Frontal cortex (tissue), 4 donors: Measurements from ENCODE around the gene EFEMP1. TPM values are rescaled to one million over a fixed set of nuclear protein-coding genes. Genes with fewer than 3 reads are reported as not detected.

Source experiments
- DNase-seq, 2 donors: peaks; one replicate each; pipeline ENCODE4 v3.0.0; 2012; ENCODE audit warnings: low spot score in 2 of 2
- FAIRE-seq: peaks from 2 replicates; lab custom pipeline; 2012; peaks lifted over from hg19 to GRCh38; lab: Jason Lieb, UNC
- total RNA-seq: library from RNA; depleted of rRNA; stranded (reverse); fragments of >200 nt; gene quantifications from one replicate; pipeline ENCODE4 v1.2.3, GENCODE V29; 2014
- donor health status: control.
- donor health status: control.
- donor health status: control.

Gene EFEMP1, protein sequence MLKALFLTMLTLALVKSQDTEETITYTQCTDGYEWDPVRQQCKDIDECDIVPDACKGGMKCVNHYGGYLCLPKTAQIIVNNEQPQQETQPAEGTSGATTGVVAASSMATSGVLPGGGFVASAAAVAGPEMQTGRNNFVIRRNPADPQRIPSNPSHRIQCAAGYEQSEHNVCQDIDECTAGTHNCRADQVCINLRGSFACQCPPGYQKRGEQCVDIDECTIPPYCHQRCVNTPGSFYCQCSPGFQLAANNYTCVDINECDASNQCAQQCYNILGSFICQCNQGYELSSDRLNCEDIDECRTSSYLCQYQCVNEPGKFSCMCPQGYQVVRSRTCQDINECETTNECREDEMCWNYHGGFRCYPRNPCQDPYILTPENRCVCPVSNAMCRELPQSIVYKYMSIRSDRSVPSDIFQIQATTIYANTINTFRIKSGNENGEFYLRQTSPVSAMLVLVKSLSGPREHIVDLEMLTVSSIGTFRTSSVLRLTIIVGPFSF
- 7.3 TPM for total RNA-seq

DNA sequence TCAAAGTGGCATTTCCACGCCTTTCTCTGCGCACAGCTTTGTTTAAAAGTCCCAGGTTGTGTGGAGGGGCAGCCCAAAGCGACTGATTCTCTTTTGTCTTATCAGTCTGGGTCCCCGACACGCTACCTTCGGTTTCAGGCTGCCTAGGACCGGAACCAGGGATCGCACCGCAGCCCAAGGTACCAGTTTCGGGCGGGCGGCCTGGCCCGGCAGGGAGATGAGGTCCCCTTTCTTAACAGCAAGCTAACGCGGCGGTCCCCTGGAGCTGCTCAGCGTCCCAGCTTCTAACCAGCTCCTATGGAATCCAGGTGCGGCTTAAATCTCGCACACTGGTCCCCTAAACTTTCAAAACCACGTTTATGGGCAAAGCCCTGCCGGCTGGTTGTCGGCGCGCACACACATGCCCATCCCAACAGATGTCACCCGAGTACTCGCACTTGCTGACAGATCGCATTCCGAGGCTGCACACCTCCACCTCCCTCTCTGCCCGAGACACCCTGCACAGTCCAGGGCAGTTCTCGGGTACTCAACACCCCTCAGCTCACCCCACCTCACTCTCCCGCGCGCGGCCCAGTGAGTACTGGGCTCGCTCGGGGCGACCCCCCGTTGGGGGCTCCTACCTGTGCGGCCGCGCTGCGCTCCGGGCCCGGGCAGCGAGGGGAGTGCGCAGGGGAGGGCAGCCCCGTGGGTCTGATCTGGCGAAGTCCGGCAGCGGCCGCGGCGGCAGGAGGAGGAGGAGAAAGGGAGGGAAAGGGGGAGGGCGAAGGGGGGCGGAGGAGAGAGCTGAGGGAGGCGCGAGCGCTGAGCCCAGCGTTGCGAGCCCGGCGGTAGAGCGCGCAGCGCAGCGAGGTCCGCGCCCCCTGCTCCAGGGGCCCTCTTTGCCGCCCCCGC, at the start of gene EFEMP1:
EFEMP1 (minus strand) TSS at position 692 of the 891 bp plus-strand sequence. CDS start 1,342 bp downstream, outside the sequence.
- FAIRE-seq, result no peak
- DNase-seq, result peak; percentile 31 to 40

DNA sequence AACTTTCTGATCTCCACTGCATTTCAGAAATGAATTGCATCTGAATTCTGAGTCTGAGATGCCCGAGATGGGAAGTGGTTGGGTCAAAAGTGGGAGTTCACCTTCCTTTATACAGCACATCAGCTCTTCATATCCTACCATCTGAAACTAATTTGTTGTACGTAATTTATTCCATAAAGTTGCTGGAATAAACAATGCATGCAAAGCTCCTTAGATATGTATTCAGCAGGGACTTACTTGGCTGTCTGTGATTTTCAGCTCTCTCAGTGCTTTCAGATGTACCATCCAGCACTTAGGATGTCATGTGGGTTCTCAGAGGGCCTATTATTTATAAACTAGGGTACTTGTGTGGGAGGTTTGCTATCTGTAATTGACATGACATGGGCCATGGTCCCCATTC, 46.9 kb upstream of the EFEMP1 start:
- FAIRE-seq (no peak), DNase-seq (no peak)

DNA sequence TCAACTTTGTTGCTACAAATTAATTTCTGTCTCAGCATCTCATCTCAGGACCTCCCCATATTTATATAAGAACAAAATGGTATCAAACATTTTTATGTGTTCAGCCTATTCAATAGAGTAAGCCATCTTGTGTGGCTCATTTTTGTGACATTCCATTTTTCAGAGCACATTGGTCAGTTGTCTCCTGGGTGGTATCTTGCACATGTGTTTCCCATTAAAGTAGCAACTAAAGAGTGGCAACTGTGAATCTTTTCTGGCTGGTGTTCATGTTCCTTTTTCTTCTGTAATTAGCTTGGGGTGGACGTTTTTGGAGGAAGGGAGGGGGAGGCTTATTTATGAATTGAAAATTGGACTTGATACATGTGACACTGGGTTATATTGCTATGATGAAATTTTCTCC, 45.4 kb upstream of the EFEMP1 start:
- no peak for FAIRE-seq
- DNase-seq, result no peak

DNA sequence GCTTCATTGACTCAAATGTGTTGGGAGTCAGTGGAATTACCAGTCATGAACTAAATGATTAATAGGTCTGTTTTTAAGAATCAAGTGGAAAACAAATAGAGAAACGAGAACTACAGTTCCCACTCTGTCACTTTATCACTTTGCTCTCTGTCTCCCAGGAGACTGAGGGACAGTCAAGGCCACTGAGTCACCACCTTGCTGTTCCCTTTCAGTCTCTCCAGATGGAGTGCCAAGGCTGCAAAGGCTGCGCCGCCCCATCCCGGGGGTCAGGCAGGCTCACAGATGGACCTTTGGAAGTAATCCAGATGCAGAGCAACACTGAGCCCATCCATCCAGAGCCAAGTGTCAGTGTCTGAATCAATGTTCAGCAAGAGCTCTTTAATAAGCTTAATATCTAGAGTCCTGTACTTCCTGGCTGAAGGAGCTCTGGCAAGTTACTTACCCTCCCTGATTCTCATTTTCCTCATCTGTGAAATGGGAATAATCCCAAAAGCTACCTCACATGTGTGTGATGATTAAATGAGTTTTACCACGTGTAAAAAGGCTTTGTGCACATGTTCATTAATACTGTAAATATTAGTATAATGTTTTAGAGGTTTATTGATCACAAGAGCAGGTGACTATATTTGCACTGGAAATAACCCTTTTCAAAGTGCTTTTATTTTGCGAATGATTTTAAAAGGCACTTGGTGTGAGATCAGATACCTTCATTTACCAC, 43.0 kb upstream of the EFEMP1 start:
- FAIRE-seq (no peak), DNase-seq (peak in 1 of 2 donors; percentile 1)

DNA sequence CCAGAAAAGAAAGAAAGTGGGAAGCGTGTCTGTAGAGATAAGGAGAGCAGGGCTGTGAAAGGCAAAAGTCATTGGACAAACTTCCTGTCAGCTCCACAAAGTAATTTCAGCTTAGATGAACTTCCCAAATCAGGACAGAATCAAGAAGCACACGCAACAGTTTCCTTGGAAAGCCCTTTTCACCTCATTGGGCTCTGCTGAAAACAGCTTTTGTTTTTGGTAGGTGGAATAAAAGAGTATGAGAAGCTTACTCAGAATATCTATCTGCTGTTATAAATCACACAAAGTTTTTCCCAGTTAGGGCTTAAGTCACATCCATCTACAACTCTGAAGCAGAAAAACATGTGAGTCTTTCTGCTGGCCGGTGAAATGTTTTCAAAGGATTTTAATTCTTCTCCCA, 42.4 kb upstream of the EFEMP1 start:
- DNase-seq, result no peak
- no peak for FAIRE-seq

DNA sequence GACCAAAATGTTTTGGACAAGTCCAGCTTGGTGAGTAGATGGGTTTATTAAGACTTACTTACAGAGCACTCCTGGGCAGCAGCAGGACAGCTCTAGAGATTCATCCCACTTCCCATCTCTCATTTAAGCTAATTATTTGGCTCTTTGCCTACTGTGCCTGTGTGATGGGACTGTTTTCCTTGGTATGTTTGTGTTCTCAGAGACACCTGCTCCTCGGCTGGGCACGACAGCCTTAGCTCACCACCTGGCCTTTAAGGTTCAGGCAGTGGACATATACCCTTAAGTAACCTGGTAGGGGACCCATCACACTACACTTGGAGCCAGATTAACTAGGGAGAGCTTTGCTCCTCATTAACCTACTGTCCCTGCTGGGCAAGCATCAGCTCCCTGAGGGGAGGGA, 41.7 kb upstream of the EFEMP1 start:
- FAIRE-seq, result no peak

DNA sequence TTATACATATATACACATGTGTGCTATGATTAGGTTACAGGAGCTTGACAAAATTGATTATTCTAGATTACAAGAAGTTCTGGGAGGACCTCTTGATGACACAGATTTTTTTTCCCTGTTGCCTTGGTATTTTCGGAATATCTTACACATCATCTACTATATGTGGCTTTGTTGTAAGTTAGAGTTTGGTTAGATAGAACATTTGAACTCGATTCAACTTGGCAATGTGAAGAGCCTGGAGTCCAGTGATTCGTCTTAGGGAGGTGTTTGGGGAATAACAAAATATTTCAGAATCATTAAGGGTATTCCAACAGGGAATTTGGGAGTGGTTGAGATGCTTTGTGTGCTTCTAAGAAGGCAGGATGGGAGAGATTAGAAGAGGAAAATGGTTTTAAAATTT, 39.3 kb upstream of the EFEMP1 start:
- FAIRE-seq (no peak), DNase-seq (no peak)

More for the DNA sequence above, 41.7 kb upstream of the EFEMP1 start:
- DNase-seq, result no peak

DNA sequence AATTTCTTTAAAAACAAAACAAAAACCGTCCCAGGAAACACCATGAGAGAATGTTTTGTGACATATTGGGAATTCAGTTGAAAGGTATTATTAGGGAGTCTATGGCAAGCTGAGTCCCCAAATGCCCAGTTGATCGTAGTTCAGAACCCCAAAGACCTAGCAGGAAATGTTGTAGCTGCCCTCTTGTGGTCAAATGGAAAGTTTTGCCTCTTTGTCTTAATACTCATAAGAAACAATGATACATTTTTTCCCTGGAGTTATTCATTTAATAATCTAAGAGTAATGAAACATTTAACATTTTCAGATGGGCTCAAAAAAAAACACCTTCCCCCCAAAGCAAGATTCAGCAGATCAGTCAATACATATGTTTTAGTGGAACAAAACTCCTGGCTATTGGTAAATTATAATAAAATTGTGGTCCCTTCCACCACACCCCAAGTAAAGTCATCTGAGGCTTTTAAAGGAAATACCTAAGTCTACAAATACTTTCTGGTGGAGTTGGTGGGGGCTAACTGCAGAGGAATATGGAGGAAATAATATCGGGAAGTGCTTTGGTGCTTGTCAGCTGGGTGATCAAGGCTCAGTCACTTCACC, 37.8 kb upstream of the EFEMP1 start:
- no peak for FAIRE-seq
- peak; percentile 8 to 21 for DNase-seq

DNA sequence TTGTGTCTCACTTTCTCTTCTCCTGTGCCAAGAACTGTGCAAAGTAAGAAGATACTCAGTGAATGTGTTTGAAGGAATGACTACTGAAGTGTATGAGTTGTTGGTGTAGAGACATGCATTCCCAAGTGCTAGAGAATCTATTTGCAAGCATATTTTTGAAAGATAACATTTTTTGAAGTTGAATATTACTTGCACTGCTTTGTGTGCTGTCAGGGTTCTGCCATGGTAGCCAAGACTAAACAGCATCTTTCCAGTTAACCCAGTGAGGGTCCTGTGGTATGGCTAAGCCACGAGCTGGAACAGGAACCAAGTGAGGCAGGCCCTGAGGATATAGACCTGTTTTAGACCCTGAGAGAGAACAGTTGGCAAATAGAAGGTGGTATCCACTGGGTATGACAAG, 35.2 kb upstream of the EFEMP1 start:
- no peak for DNase-seq
- FAIRE-seq, result no peak

DNA sequence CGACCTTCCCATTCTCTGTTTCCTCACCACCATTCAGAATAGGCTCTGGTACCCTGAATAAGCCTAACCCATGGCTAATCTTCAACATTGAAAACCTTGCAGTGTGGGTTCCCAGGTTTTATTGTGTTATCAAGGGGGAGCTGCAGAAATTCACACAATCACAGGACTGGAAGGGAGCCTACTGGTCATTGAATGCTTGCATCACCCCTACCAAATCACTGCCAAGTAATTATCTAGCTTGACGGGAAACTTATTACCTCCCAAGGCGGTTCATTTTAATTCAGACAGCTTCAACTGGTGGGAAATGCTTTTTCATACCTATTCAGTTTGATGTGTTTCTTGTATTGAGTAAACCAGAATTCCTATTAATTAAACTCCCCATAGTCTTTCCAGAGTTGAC, 33.6 kb upstream of the EFEMP1 start:
- FAIRE-seq (no peak), DNase-seq (no peak)

DNA sequence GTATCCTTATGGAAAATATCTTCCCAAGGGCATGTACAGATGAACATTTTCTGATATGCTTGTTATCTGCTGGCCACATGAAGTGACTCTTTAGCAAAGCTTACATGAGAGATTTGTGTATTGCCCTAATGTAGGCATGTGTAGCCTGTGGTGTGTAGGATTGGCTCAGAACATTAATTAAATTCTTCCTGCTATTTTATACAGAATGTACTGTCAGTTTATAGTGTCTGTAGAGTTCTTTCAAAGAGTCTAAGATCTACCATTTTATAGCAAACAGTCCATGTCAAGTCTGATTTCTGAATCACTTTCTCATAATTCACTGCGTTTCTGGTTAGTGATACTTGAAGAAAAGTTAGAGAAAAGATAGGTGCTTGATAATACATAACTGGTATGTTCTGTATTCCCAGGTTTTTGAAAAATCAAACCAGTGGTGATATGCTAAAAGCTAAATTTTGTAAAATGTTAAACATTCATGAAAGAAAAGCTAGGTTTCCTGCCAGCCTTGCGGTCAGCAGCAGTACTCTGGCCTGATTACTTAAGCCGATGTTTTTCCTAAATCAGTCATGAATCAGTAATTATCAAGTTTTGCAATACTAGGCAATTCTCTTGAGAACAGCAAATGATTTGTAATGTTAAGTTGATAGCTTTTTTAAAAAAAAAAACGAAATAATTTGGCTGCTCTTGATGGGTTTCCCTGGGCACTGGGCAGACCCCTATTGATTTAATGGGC, 30.9 kb upstream of the EFEMP1 start:
- FAIRE-seq (no peak), DNase-seq (no peak)

DNA sequence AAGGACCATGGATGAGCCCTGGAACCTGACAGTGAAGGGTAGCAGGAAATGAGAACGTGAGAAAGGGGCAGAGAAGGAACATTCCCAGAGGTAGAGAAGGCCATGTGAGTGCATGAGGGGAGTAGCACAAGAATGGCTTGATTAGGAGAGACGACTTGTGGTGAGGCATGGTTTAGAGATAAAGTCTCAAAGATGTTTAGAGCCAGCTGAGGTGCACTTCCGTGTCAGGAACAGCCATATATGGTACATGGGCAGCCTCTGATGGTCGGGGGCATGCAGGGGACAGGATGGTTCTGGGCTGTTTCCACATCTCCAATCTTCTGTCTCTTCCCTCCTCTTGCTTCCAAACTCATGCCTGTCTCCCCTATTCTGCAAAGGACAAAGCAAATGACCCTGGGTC, 28.8 kb upstream of the EFEMP1 start:
- DNase-seq (no peak), FAIRE-seq (no peak)

DNA sequence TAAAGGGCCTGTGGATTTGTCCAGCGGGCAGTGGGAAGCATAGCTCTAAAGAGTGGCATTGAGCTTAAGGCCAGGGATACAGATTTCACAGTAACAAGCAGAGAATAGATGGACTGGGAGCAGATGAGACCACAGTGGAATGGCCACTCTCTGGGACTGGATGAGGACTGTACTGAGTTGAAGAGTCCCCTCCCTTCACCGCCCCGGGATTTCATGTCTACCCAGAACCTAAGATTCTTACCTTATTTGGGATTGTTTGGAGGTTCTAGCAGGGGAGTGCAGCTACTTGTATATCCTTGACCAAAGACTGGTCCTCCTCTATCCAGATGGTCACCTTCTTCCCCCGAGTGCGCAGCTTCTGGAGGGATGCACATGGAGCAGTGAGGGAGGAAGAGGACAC, 28.0 kb upstream of the EFEMP1 start:
- DNase-seq, result no peak

DNA sequence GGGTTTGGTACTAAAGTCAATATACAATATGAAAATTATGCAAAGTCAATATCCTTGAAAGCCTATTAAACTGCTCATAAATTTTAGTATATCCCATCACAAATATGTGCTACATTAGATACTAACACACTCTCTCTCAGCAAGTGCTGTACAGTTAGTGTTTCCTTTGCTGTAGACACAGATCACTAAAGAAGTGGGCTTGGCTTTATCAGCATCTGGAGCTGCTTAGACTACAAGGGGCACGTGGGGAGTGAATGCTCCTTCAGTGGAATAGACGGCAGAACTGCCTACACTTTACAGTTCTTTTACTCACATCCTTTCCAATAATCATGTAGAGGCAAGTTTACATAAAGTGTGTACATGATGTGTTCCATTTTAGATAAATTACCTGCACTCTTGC, 26.0 kb upstream of the EFEMP1 start:
- DNase-seq (no peak), FAIRE-seq (no peak)

More for the DNA sequence above, 28.0 kb upstream of the EFEMP1 start:
- FAIRE-seq, result no peak

DNA sequence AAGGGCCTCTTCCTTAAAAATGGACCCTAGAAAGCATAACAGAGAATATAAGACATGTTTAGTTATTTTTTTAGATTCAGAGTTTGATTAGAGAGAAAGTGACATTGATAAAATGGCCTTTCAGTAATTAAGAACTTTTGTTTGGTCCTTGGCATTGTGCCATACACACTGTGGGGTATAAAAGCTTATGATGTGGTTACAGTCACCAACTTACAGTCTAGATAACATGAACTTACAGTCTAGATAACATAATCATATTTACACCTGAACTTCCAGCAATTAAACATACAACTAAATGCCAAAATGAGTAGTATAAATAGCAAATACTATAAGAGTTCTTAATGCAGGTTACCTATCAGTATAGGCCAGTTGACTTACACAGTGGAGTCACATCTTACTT, 25.6 kb upstream of the EFEMP1 start:
- no peak for FAIRE-seq
- no peak for DNase-seq

DNA sequence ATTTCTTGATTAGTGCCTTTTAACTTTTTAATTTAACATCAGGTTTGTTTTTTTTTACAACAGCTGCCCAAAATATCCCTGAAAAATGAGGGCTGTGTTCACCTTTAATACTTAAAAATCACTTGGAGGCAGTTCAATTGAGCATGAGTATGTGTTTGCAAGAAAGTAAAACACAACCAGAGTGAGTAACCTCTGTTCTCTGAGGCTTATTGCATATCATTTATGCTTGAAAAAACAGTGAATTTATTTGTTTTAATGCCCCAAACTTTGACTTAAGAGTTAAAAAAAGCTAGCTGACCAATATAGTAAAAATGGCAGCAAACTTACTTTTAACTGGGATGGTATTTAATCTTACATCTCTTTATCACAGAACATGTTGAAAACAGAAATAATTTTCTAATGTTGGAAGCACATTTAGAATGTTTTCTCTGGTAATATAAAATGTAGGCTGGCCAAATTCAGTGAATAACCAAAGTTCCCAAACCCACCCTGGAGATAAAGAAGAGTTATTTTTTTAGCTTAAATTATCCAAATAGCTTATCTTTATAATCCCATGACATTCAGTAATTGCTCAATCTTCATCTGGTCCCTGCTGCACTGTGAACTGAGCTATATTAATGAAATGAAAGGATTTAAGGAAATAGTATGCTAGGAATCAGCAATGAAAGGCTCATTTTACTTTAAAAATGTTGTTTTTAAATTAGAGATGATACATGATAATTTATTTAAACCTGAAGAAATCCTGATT, 24.8 kb upstream of the EFEMP1 start:
- DNase-seq (no peak), FAIRE-seq (no peak)

DNA sequence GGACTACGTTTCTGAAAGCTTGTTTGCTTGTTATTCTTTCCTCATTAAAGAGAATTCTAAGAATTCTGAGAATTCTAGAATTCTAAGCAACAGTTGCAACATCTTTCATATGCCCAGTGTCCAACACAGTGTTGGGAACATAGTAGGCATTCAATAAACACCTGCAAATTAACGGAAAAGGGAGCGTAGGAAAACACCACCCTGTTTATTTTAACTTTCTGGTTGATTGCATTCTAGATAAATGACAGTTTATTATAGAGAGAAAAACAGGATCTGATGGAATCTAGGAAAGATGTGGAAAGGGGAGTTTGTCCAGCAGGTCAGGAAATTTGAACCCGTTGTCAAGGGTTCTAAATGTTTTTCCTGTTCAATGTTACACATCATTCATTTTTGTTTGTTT, 24.2 kb upstream of the EFEMP1 start:
- DNase-seq (no peak), FAIRE-seq (no peak)

DNA sequence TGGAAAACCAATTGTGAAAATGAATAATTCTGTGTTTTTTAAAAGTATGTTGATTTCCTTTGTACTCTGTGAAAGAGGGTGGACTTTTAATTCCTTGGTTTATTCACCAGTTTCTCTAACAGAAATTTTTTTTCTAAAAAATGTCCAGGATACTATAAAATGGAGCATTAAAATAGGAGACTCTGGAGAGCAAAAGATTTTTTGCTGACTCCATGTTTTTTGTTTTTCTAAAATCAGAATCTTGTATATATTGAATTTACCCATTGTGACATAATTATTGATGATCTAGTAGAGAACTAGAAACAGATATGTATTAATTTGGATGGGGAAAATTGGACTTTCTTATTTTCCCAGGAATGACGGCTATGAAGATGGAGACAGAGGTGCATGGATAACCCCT, 23.2 kb upstream of the EFEMP1 start:
- DNase-seq (no peak), FAIRE-seq (no peak)

DNA sequence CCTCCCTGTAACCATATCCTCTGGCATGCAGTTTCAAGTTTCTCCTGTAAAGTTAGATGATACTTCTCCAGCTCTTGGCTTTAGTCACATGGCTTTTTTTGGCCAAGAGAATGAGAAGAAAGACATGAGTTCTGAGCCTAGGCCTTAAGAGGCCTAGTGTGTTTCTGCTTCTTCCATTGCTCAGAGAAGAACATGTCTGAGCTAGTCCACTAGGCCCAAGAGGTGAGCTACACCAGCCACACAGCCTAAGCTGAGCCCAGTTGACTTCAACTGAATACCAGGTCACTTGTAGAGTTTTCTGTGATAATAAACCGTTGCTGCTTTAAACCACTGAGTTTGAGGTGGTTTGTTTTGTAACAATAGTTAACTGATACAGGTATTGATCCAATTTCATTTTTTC, 19.9 kb upstream of the EFEMP1 start:
- DNase-seq (no peak), FAIRE-seq (no peak)
